Vagina (tissue), 2 donors: Measurements from ENCODE around the gene NAT9. TPM values are rescaled to one million over a fixed set of nuclear protein-coding genes. Genes with fewer than 3 reads are reported as not detected.

Source experiments
- DNase-seq, 2 donors: peaks; one replicate each; pipeline ENCODE4 v3.0.0-alpha.2; 2017; ENCODE audit errors: extremely low spot score in 2 of 2
- H3K27ac ChIP-seq: fragments of 200-600 bp; sonication (generic); one replicate; pipeline ENCODE4 v1.5.1; 2019
- H3K27me3 ChIP-seq: fragments of 200-600 bp; sonication (generic); one replicate; pipeline ENCODE4 v1.5.1; 2019
- H3K36me3 ChIP-seq, 2 donors: fragments of 200-600 bp; sonication (generic); one replicate each; pipeline ENCODE4 v1.5.1; 2017 to 2019
- H3K4me1 ChIP-seq: fragments of 200-600 bp; sonication (generic); one replicate; pipeline ENCODE4 v1.5.1; 2019
- H3K4me3 ChIP-seq, 2 donors: fragments of 200-600 bp; sonication (generic); 1 replicate in 1 of 2; 2 replicates in 1 of 2; pipeline ENCODE4 v1.5.1; 2016 to 2019
- H3K9me3 ChIP-seq: fragments of 200-600 bp; sonication (generic); one replicate; pipeline ENCODE4 v1.5.1; 2019
- CTCF ChIP-seq, 3 experiments: fragments of 450-650 bp in 2 of 3; fragments of 200-600 bp in 1 of 3; sonication (generic) in 1 of 3; IDR thresholded peaks; one replicate each; pipeline ENCODE4 v1.5.1; 2017 to 2019; ENCODE audit warnings: antibody characterized with exemption in 3 of 3, mild to moderate bottlenecking in 2 of 3, moderate library complexity in 2 of 3
- POLR2A ChIP-seq, 2 donors: fragments of 450-650 bp; IDR thresholded peaks; one replicate each; pipeline ENCODE4 v1.6.1; 2017; ENCODE audit warnings: antibody characterized with exemption in 2 of 2, mild to moderate bottlenecking in 2 of 2, moderate library complexity in 2 of 2
- POLR2AphosphoS5 ChIP-seq, 2 donors: sonication (generic); formaldehyde crosslinking; IDR thresholded peaks; one replicate each; pipeline ENCODE4 v1.9.0; 2017; ENCODE audit warnings: antibody characterized with exemption in 2 of 2, mild to moderate bottlenecking in 2 of 2, low read depth in 1 of 2; ENCODE audit not compliant: insufficient read depth in 1 of 2
- intact Hi-C: fragments of 100-400 bp; cut with DNase I; formaldehyde crosslinking; loops from one replicate; pipeline ENCODE4 v1.15.1; 2023
- total RNA-seq: library from RNA; depleted of rRNA; stranded (reverse); fragments of >200 nt; gene quantifications from one replicate; pipeline ENCODE4 v1.2.3, GENCODE V29; 2016

NAT9 gene
- 28.5 TPM for total RNA-seq

- peak in 1 of 2 donors; percentile 93 for DNase-seq
- peaks cover 0 to 23% of the 10 kb centered on the region in 2 donors for H3K36me3 ChIP-seq
- no peaks in the 10 kb centered on the region for H3K9me3 ChIP-seq
- intact Hi-C loops: no loop called here
- peak within 1 kb of the TSS; percentile 71 to 86 for H3K4me3 ChIP-seq
- peak; percentile 77 for TF ChIP-seq POLR2AphosphoS5 (IDR thresholded peaks at IDR 0.05; ENCODE audit: insufficient read depth in 1 of 2, low read depth in 1 of 2)
- no peak for TF ChIP-seq POLR2A (IDR thresholded peaks at IDR 0.05)
- TF ChIP-seq CTCF (IDR thresholded peaks at IDR 0.05): peak in 1 of 3 experiments; percentile 21
- peak within 1 kb of the TSS; percentile 54 for H3K27ac ChIP-seq
- no peaks in the 10 kb centered on the region for H3K27me3 ChIP-seq
- peaks cover 25% of the 10 kb centered on the region for H3K4me1 ChIP-seq
Measured at GRCh38 chr17:74776044-74776962, at the start of gene NAT9. Gene NAT9, minus strand, starts transcription at chr17:74776345. Its CDS starts 647 bp downstream, at chr17:74775698.

- intact Hi-C loops: no loop called here
- H3K36me3 ChIP-seq: no peaks in the 10 kb centered on the region
- no peak for DNase-seq
Measured at GRCh38 chr17:74824961-74825627, 48.9 kb upstream of the NAT9 start.

GRCh38 chr17:74822939-74823367, 46.8 kb upstream of the NAT9 start:
- intact Hi-C loops: no loop called here
- no peaks in the 10 kb centered on the region for H3K9me3 ChIP-seq
- no peak for DNase-seq
- H3K4me3 ChIP-seq: no peak overlapping the region
- H3K36me3 ChIP-seq: no peaks in the 10 kb centered on the region
- H3K4me1 ChIP-seq: no peaks in the 10 kb centered on the region
- H3K27me3 ChIP-seq: no peaks in the 10 kb centered on the region
- TF ChIP-seq POLR2AphosphoS5 (IDR thresholded peaks at IDR 0.05; ENCODE audit: insufficient read depth in 1 of 2, low read depth in 1 of 2) (no peak), POLR2A (IDR thresholded peaks at IDR 0.05) (no peak), CTCF (IDR thresholded peaks at IDR 0.05) (no peak)
- no peak overlapping the region for H3K27ac ChIP-seq

More at GRCh38 chr17:74824961-74825627, 48.9 kb upstream of the NAT9 start:
- Histone ChIP-seq H3K4me3 (no peak overlapping the region), H3K27ac (no peak overlapping the region), H3K9me3 (no peaks in the 10 kb centered on the region), H3K27me3 (no peaks in the 10 kb centered on the region), H3K4me1 (no peaks in the 10 kb centered on the region)
- TF ChIP-seq CTCF (IDR thresholded peaks at IDR 0.05) (no peak), POLR2AphosphoS5 (IDR thresholded peaks at IDR 0.05; ENCODE audit: insufficient read depth in 1 of 2, low read depth in 1 of 2) (no peak), POLR2A (IDR thresholded peaks at IDR 0.05) (no peak)

- no peak for DNase-seq
- no peaks in the 10 kb centered on the region for H3K9me3 ChIP-seq
- H3K4me1 ChIP-seq: no peaks in the 10 kb centered on the region
- no peaks in the 10 kb centered on the region for H3K36me3 ChIP-seq
- no peak overlapping the region for H3K27ac ChIP-seq
- intact Hi-C loops: no loop called here
- H3K4me3 ChIP-seq: no peak overlapping the region
- TF ChIP-seq POLR2A (IDR thresholded peaks at IDR 0.05) (no peak), CTCF (IDR thresholded peaks at IDR 0.05) (no peak), POLR2AphosphoS5 (IDR thresholded peaks at IDR 0.05; ENCODE audit: insufficient read depth in 1 of 2, low read depth in 1 of 2) (no peak)
- no peaks in the 10 kb centered on the region for H3K27me3 ChIP-seq
Measured at GRCh38 chr17:74822335-74822938, 46.3 kb upstream of the NAT9 start.
